Sigmoid colon (tissue), 7 donors: Measurements from ENCODE around the gene GLP2R. TPM values are rescaled to one million over a fixed set of nuclear protein-coding genes. Genes with fewer than 3 reads are reported as not detected.
A peak's percentile ranks its signal among the peaks of the same experiment; 100 is the strongest.

ENCODE experiments used
- DNase-seq: peaks from one replicate; pipeline ENCODE4 v3.0.0-alpha.2; 2019
- H3K27ac ChIP-seq, 4 donors: fragments of 200-600 bp; sonication (generic); one replicate each; pipeline ENCODE4 v1.5.1; 2016 to 2019; ENCODE audit warnings: mild to moderate bottlenecking in 1 of 4
- H3K27me3 ChIP-seq, 3 donors: fragments of 200-600 bp; sonication (generic); one replicate each; pipeline ENCODE4 v1.5.1; 2019; ENCODE audit warnings: mild to moderate bottlenecking in 1 of 3
- H3K36me3 ChIP-seq, 4 donors: fragments of 200-600 bp; sonication (generic); one replicate each; pipeline ENCODE4 v1.5.1; 2016 to 2019
- H3K4me1 ChIP-seq, 4 donors: fragments of 200-600 bp; sonication (generic); one replicate each; pipeline ENCODE4 v1.5.1; 2017 to 2019
- H3K4me3 ChIP-seq, 4 donors: fragments of 200-600 bp; sonication (generic); one replicate each; pipeline ENCODE4 v1.5.1; 2017 to 2019; ENCODE audit warnings: mild to moderate bottlenecking in 2 of 4, moderate library complexity in 1 of 4
- H3K9me3 ChIP-seq, 4 donors: fragments of 200-600 bp in 3 of 4; sonication (generic) in 3 of 4; one replicate each; pipeline versions ENCODE4 v1.5.1 to v1.6.1; 2013 to 2019
- CTCF ChIP-seq, 4 experiments: fragments of 450-650 bp in 3 of 4; fragments of 200-600 bp in 1 of 4; IDR thresholded peaks; one replicate each; pipeline ENCODE4 v1.5.1; 2016 to 2019; ENCODE audit warnings: antibody characterized with exemption in 4 of 4, mild to moderate bottlenecking in 3 of 4, moderate library complexity in 2 of 4
- EP300 ChIP-seq, 4 donors: sonication (generic); formaldehyde crosslinking; IDR thresholded peaks; one replicate each; pipeline ENCODE4 v1.6.1; 2017; ENCODE audit warnings: antibody characterized with exemption in 4 of 4
- POLR2A ChIP-seq, 2 donors: fragments of 450-650 bp; IDR thresholded peaks; one replicate each; pipeline ENCODE4 v1.6.1; 2016; ENCODE audit warnings: antibody characterized with exemption in 2 of 2, mild to moderate bottlenecking in 2 of 2, moderate library complexity in 2 of 2
- POLR2AphosphoS5 ChIP-seq, 4 donors: sonication (generic); formaldehyde crosslinking; IDR thresholded peaks; one replicate each; pipeline ENCODE4 v1.6.1; 2017; ENCODE audit warnings: antibody characterized with exemption in 4 of 4
- whole genome bisulfite sequencing, 2 donors: extraction: QIAGEN DNeasy Blood & Tissue Kit; methylation state at CpG; one replicate each; pipeline ENCODE4 v1.1.7; 2013; 5-methylcytosine and 5-hydroxymethylcytosine counted together
- intact Hi-C: fragments of 100-400 bp; cut with DNase I; formaldehyde crosslinking; loops from one replicate; pipeline ENCODE4 v1.15.1; 2023
- polyA plus RNA-seq, 3 donors: library from polyadenylated mRNA; stranded (reverse); fragments of 200-250 nt; gene quantifications; one replicate each; pipeline ENCODE4 v1.2.3, GENCODE V29; 2013
- total RNA-seq, 4 donors: library from RNA; depleted of rRNA; stranded (reverse); fragments of >200 nt; gene quantifications; one replicate each; pipeline ENCODE4 v1.1.0, GENCODE V29; 2016
- donor health status: healthy with polysubstance abuse.
- donor health status: Bipolar disorder and iron deficiency.
- donor health status: healthy.

The GLP2R gene
- total and polyA plus RNA-seq, 7 donors = 0.89 to 56.2 (median 28.5) TPM

GRCh38 chr17:9904277-9905077, 78.8 kb downstream of the GLP2R start:
- no peaks in the 10 kb centered on the region for H3K36me3 ChIP-seq
- DNase-seq = no peak
- no peak for TF ChIP-seq POLR2AphosphoS5 (IDR thresholded peaks at IDR 0.05)
- no peak for TF ChIP-seq CTCF (IDR thresholded peaks at IDR 0.05)
- TF ChIP-seq EP300 (IDR thresholded peaks at IDR 0.05) = no peak
- no peak for TF ChIP-seq POLR2A (IDR thresholded peaks at IDR 0.05)
- H3K27ac ChIP-seq = no peak overlapping the region
- intact Hi-C loops = no loop called here
- H3K4me1 ChIP-seq = peaks cover 0 to 15% (median 2%) of the 10 kb centered on the region in 4 donors
- 95 to 96% methylated on average over 35 of the region's 35 CpGs for WGBS, 2 donors
- H3K4me3 ChIP-seq = no peak overlapping the region
- no peaks in the 10 kb centered on the region for H3K9me3 ChIP-seq
- H3K27me3 ChIP-seq = peaks cover 0 to 12% (median 0%) of the 10 kb centered on the region in 3 donors

- TF ChIP-seq EP300 (IDR thresholded peaks at IDR 0.05) (no peak), CTCF (IDR thresholded peaks at IDR 0.05) (no peak), POLR2AphosphoS5 (IDR thresholded peaks at IDR 0.05) (no peak)
- Histone ChIP-seq H3K4me1 (peaks cover 0 to 9% (median 2%) of the 10 kb centered on the region in 4 donors), H3K4me3 (no peak within 1 kb of the TSS), H3K9me3 (no peaks in the 10 kb centered on the region), H3K27me3 (peaks cover 0 to 12% (median 0%) of the 10 kb centered on the region in 3 donors), H3K36me3 (no peaks in the 10 kb centered on the region), H3K27ac (no peak within 1 kb of the TSS)
- DNase-seq = no peak
- 89 to 91% methylated on average over 11 of the region's 11 CpGs for WGBS, 2 donors
- intact Hi-C loops = no loop called here
Observed at GRCh38 chr17:9905078-9905415, 79.3 kb downstream of the GLP2R start, which contains the start of gene RCVRN. Gene RCVRN (minus strand): TSS chr17:9905271. CDS start chr17:9905180, 91 bp downstream.

GRCh38 chr17:9905902-9906301, 80.2 kb downstream of the GLP2R start:
- WGBS, 2 donors = 8 to 14% methylated on average over 4 of the region's 4 CpGs
- H3K36me3 ChIP-seq = no peaks in the 10 kb centered on the region
- TF ChIP-seq CTCF (IDR thresholded peaks at IDR 0.05) (peak in 2 of 4 experiments; percentile 26 to 37), POLR2A (IDR thresholded peaks at IDR 0.05) (no peak)
- intact Hi-C loops = no loop called here
- peaks cover 0 to 12% (median 0%) of the 10 kb centered on the region in 3 donors for H3K27me3 ChIP-seq
- H3K4me3 ChIP-seq = no peak overlapping the region
- no peak for DNase-seq
- H3K4me1 ChIP-seq = peaks cover 0 to 7% (median 2%) of the 10 kb centered on the region in 4 donors
- H3K27ac ChIP-seq = no peak overlapping the region
- H3K9me3 ChIP-seq = no peaks in the 10 kb centered on the region

GRCh38 chr17:9906616-9907015, 80.9 kb downstream of the GLP2R start:
- Histone ChIP-seq H3K36me3 (no peaks in the 10 kb centered on the region), H3K9me3 (no peaks in the 10 kb centered on the region), H3K4me1 (peaks cover 0 to 7% (median under 1%) of the 10 kb centered on the region in 4 donors), H3K27ac (no peak overlapping the region), H3K27me3 (peaks cover 0 to 12% (median 0%) of the 10 kb centered on the region in 3 donors), H3K4me3 (no peak overlapping the region)
- TF ChIP-seq POLR2A (IDR thresholded peaks at IDR 0.05) (no peak), EP300 (IDR thresholded peaks at IDR 0.05) (no peak)
- DNase-seq = no peak
- WGBS, 2 donors = 57 to 74% methylated on average over 14 of the region's 14 CpGs
- intact Hi-C loops = no loop called here

GRCh38 chr17:9907131-9907530, 81.4 kb downstream of the GLP2R start:
- H3K4me1 ChIP-seq = peaks cover 0 to 7% (median 0%) of the 10 kb centered on the region in 4 donors
- H3K27me3 ChIP-seq = peaks cover 0 to 12% (median 0%) of the 10 kb centered on the region in 3 donors
- no peak for TF ChIP-seq CTCF (IDR thresholded peaks at IDR 0.05)
- no peak for TF ChIP-seq POLR2A (IDR thresholded peaks at IDR 0.05)
- no peak for TF ChIP-seq EP300 (IDR thresholded peaks at IDR 0.05)
- TF ChIP-seq POLR2AphosphoS5 (IDR thresholded peaks at IDR 0.05) = no peak
- 59 to 81% methylated on average over 7 of the region's 7 CpGs for WGBS, 2 donors
- H3K9me3 ChIP-seq = no peaks in the 10 kb centered on the region
- intact Hi-C loops = no loop called here
- H3K4me3 ChIP-seq = no peak overlapping the region
- no peak overlapping the region for H3K27ac ChIP-seq
- no peaks in the 10 kb centered on the region for H3K36me3 ChIP-seq
- no peak for DNase-seq
